NCI-H2029 treated with DMSO at 0.1 percent for 48 hours (cell line): ENCODE measurements around the gene SMAD7.
A peak's percentile ranks its signal among the peaks of the same experiment; 100 is the strongest.

ENCODE experiments used
- DNase-seq: peaks from one replicate; lab custom pipeline; 2025; lab: John Stamatoyannopoulos, UW

The SMAD7 gene

DNA sequence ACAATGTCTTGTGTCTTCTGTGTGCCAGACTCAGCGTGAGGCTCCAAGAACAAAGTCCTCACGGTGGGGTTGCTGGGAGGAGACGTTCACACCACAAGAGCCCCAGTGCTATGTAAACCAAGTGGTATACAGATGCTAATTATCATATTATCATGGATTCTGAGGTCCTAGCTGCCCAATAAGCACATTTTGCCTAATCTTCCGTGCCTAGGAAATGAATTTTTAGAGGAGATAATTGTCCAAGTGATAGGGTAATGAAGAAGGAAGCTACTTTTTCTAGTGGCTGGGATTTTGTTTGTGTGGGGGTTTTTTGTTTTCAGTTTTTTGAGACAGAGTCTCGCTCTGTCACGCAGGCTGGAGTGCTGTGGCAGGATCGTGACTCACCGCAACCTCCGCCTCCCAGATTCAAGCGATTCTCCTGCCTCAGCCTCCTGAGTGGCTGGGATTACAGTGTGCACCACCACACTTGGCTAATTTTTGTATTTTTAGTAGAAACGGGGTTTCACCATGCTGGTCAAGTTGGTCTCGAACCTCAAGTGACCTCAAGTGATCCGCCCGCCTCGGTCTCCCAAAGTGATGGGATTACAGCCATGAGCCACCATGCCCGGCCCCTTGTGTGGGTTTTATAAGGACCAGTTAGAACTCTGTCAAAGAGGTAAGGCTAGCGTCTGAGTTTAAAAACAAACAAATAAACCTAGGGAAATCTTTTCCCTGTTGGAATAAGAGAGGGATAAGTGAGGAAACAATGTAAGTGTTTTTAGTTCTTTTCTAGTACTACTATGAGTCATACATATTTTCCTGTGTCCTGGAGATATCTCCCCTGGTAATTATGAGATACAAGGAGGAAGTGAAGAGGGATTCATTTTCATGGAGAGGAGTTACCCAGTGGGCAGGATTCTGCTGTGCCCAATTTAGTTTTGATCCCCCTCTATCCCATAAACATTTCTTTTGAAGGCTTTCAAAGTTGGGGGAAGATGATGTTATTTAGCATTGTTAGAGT lies 9.5 kb upstream of the SMAD7 start:
- no peak for DNase-seq

DNA sequence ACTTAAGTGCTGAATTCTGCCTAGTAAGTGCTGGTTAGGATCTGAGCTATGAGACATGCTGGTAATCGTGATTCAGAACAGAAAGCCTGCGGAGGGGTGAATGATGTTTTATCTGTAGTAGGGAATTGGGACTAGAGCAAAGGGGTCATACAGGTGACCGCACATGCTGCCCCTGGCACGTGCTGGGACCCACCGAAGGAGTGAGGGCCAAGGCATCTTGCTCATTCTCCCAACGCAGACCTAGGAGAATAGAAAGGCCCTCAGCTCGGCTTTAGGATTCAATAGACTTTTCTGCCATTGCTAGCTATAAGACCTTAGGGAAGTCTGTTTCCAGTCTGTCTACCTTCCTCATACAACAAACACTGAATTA lies 8.8 kb upstream of the SMAD7 start:
- DNase-seq = no peak

DNA sequence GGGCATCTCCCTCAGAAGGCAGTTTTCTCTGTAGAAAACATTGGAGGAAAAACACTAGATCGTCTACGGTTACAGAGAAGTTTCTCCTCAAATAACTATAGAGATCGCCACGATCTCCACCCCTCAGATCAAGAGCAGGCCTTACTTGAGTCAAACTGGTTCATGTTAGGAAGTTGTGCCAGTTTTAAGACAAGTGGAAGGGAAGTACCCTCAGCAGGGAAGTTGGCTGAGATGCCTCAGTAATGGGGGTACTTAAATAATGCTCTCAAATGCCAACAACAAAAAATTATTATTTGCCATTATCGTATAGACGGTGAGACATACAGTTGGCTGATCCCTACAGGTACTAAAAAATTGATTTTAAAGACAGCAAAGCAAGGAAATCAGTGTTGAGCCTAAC lies 8.2 kb upstream of the SMAD7 start:
- no peak for DNase-seq

DNA sequence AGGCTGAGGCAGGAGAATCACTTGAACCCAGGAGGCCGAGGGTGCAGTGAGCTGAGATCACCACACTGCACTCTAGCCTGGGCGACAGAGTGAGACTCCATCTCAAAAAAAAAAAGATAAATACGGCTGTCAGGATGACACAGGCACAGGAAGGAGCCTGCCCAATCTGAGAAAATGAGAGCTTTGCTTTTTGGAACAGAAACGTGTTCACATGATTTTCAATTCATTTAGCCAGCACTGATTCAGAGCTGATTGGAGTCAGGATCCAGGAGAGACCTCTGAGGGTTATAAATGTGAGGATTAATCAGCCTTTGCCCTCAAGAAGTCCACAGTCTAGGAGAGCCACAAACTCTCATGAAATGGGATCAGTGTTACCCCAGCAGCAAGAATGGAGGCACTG lies 6.9 kb upstream of the SMAD7 start:
- DNase-seq = no peak

DNA sequence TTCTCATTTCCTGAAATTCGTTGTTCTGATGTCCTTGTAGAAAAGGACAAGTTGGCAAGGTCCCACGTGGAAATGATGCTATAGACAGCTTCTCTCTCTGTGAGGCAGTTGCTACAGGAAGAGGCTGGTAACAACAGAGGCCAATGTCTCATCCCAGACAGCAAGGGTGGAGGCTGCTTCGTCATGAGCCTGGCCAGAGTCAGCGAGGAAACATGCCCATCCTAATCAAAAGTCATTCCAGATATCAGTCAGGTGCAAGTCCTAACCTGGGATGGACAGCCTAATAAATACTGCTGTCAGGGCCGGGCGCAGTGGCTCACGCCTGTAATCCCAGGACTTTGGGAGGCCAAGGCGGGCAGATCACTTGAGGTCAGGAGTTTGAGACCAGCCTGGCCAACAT lies 6.4 kb upstream of the SMAD7 start:
- no peak for DNase-seq

DNA sequence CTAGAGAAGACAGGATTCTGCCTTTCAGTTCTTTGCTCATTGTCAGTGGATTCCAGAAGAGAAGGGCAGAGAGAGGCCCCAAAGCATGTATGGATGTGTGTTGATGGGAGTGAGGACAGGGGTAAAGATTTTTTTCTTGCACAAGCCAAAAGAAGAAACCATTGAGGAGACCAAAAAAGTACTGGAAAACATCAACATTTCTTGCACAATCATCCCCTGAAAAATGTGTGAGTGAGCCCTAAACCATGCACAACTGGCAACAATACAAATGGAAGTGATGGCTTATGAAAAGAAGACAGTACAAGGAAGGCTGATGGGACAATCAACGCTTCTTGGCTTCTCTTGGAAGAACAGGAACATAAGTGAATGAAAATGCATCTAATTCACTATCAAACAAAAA lies 5.6 kb upstream of the SMAD7 start:
- DNase-seq = no peak

DNA sequence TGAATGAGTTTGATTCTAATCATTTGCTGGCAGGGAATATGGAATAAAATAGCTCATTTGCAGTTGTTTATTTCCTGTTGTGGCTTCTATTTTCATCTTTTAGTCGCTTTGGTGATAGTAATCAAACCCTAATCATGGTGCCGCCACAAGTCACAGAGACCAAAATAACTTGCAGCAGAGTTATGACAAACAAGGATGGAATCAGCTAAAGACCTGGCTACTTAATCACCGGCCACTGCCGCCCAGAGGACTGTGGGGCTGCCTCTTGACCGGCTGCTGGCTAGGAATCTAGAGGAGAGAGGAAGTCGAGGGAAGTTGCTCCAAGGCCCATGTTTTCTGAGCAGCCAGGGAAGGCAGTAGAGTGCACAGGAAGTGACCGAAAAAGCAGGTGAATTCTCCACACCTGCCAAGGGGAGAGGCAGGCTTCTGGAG lies 5.1 kb upstream of the SMAD7 start:
- no peak for DNase-seq

DNA sequence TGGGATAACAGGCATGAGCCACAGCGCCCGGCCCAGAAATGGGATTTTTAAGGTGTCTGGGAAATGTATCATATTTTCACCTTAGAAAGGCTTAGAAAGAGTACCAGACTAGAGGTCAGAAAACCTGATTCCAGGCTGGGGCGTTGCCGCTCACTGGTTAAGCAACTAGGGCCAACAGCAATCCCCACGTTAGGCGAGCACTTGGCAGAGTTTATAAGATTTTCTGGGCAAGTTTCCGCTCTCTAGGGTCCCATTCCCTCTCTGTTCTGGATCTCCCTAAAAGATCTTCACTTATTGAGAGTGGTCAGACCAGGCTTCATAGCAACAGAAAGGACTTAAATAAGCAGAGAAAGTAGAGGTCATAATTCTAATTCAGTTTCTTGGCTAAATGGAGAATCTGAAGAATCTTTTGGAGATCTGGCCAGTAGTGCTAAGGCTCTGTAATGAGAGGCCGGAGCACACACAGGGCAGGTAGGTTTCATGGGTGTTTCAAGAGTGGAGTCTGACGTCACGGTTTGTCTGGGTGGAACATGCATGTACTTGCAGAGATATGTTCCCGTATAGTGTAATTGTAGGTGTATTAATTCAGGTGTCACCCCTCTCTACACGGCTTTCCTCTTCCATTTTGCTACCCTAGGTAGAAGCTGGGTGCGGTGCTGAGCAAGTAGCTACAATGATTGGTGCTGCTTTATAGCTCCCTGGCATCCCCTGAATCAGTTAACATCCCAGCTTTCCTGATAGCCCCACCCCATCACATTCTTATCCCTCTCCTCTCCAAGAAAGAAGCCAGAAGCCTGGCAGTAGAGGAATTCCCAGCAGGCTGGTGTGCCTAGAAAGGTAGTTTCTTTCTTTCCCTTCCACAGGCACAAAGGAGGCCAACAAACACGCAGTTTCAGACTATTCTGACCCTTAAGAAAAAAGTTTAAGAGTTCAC lies 4.4 kb upstream of the SMAD7 start:
- no peak for DNase-seq

DNA sequence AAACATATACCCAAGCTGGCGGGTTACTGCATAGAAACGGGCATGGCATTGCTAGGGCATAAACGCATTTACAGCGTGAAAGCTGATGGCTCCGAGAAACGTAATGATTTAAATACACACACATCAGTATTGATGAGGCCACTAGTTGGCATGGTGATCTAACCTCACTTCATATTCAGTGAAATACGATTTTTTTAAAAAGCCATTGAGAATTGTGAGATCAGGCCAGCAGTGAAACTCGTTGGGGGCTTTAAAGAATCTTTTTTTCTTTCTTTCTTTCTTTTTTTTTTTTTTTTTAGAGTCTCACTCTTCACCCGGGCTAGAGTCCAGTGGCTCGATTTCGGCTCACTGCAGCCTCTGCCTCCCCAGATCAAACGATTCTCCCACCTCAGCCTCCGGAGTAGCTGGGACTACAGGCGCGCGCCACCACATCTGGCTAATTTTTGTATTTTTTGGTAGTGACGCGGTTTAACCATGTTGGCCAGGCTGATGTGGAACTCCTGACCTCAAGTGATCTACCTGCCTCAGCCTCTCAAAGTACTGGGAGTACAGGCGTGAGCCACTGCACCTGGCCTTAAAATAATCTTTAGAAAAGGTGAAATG lies 2.4 kb upstream of the SMAD7 start:
- no peak for DNase-seq

DNA sequence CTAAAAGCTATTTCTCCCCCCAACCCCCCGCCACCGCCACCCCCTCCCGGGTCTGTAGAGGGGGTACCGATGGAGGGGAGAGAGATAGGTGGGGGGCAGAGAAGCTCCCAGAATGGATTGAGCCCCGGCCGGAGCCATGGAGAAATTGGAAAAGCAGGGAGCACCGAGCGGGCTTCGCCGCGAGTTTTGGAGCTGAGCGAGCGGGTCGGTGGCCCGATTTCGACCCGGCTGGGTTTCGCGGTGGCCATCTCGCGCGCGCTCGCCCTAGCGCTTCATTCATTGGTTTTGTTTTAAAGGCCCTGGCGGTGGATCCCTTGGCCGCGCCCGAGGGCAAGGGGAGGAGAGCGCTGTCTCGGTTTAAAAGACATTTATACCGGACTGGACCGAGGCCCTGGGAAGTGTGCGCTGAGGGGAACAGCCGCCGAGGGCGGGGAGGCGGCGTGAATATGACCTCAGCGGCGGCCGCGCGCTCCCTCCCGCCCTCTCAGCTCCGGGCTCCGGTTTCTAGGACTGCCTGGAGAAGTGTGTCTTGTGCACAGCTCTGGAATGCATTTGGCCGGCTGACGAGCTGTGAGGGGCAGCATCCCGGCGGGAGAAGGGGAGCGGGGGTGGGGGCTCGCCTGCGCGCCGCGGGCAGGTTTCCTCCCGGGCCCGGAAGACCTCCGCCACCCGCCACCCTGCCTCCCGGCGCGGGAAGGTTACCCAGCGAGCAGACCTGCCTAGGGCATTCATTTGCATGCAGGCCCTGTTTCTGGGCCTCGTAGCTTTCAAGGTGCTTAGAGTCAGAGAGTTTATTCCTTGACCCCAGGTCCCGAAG lies 1.7 kb upstream of the SMAD7 start:
- peak; percentile 44 for DNase-seq

DNA sequence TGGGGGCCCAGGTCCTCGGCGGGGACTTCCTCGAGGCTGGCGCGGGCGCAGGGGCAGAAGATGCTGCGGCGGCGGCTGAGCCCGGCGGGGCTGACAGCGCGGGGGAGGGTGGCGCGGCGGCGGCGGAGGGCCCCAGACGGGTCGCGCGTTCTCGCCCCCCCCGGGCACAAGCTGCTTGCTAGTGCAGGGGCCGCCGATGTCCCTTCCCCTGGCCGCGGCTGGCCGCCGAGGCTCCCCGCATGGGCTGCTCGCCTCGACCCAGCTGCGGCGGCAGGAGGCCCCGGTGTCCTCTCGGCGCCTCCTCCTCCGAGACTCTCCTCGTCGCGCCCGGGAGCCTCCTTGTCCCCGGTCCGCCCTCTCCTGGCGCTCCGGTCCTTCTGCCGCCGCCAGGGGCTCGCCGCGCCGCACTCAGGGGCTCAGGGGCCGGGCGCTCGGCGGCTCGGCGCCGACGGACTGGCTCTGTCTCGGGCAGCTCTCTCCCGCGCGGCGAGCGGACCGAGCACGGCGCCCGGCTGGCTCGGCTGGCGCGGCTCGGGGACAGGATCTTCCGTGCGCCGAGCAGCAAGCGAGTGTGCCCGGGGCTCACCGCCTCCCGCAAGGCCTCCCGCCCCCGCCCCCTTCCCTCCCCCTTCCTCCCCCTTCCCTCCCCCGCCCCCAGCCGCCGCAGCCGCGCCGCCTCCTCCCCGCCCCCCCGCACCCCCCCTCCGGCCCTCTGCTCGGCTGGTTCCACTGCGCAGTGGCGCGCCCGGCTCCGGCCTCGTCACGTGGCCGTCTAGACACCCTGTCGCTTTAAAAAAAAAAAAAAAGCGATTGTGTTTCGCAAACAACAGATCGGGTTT lies 902 bp upstream of the SMAD7 start:
- no peak for DNase-seq

DNA sequence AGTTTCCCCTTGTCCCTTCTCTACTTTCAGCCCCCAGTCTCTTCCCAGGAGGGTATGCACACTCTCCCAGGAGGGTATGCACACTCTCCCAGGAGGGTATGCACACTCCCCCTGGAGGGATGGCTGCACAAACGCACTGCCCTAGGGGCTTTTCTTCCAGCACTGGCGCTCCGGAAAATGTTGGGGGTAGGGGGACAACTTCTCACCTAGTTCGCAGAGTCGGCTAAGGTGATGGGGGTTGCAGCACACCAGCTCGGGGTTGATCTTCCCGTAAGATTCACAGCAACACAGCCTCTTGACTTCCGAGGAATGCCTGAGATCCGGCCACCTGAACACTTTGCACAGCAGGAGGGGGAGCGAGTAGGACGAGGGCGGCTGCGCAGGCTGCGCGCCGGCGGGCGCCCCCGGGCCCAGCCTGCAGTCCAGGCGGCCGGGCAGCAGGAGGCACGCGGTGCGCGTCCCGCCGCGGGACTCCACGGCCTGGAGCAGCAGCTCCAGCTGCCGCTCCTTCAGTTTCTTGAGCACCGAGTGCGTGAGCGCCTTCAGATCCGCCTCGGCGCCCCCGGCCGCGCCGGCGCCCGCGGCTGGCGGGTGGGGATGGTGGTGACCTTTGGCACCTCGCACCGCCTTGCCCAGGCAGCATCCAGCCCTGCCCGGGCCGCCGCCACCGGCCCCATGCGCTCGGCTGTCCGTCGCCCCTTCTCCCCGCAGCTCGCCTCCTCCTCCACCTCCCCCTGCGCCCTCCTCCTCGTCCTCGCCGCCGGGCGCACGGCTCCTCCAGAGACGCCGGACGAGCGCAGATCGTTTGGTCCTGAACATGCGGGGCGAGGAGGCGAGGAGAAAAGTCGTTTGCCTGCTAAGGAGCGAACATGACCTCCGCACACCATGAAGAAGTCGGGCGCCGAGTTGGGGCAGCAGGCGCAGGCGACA lies 894 bp downstream of the SMAD7 start:
- no peak for DNase-seq

DNA sequence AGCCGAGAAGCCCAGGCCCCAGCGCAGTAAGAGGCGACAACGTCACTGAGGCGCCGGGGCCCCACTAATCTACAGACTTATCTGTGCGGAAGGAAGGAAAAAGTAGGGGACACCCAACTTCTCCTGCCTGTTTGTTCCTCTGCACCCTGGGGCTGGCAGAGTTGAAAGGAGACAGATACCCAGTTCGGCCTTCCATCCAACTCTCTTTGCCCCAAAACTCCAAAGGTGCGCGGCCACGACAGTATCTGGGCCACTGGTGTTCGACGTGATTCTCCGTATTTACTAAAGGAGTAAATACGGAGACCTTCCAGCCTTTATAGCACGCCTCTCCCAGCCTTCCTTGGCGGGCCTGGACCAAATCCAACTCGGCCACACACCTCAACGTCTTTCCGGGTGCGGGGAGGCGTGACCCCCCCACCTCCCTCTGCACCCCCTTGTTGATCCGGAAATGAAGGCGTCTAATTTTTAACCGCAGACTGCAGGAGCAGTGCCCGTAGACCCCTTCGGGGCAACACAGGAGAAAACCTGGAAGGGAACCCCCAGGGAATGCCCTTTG lies 1.6 kb downstream of the SMAD7 start:
- DNase-seq = no peak

DNA sequence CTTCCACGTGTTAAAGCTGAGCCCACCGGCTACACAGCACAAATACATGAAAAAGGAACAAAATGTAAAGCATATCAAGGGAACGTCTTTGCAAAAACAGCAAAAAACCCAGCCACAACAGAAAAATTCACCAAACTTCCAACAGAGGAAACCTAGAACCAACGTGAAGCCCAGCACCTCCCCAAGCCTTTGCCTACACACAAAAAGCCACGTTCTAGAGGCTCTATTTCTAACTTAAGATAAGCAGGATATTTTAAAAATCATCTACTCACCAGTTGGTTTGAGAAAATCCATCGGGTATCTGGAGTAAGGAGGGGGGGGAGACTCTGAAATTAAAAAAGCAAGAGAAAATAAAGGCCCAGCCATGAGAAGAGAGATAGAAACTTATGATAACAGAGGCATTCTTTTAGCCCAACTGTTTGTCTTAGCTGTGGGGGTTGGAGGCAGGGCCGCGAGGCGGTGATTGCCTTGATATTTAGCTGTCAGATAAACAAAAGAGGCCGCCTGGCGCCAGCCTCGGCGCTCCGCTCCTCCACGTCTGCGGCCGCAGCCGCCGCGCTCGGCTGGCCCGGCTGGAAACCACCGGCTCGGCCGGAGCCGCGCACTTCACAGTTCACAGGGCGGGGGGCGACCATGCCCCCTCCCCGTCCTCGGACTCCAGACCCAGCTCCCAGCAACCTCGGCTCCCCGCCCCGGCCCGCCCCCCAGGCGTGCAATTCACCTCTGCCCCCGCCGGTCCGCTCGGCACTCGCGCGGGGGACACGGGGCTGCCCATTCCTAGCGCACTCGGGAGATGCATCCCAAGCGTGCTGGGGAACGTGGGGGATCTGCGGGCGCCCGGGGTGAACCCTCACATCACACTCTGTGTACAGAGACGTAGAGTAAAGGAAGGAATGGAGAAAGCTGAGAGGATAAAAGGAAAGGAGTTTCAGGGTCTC lies 2.4 kb downstream of the SMAD7 start:
- no peak for DNase-seq

DNA sequence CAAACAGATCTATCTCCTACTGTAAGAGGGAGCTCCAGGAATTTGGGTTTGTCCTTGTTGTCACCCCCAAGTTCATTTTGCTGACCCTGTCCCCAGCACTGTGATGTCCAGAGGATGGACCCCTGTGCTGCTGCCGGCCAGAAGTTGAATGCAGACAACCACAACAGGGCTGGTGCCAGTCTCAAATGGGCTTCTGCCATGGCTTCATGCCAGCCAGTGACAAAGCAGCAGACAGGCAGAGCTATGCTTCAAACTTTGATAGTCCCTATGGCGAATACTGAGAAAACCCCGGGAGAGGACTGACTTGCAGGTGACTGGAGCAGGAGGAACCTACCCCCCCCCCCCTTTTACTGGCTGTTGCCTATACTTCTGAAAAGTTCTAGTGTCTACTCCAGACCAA lies 3.2 kb downstream of the SMAD7 start:
- DNase-seq = no peak

DNA sequence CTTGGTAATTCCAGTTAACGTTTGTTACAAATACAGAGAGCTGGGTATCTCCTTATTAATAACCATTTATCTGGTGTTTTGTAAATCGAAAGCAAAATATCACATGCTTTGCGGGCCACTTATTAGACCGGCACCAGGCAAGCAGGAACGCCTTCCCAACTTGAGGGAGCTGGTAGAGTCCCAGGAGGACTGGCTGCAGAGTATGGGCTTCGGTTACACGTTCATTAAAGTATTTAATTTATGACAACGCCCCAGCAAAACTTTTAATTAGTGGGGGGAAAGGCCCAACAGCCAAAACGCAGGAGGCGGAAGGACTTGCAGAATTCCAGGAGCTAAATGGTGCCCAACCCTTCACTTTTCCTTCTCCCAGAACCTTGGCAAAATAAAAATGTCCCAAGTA lies 3.7 kb downstream of the SMAD7 start:
- no peak for DNase-seq

DNA sequence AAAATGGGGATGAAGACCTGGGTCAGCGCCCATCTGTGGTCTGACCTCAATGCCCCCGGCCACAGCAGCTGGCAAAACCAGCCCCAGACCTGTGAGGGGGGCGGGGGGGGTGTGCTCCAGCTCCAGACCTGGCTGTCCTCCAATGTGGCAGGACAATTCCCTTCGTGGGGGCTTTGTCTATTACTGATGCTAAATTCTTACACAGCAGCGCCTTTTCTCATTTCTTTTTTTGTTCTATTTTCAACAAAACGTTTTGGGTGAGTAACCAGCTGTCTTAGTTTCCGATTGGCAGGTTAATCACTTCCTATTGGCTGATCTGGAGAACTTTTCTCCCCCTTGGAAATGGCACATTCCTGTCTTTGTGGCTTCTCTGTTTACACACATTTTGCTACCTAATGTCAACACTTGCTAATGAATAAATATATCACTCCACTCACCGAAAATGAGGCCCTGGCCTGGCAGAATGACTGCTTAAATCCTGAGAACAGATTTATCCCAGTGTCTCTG lies 4.4 kb downstream of the SMAD7 start:
- peak; percentile 68 for DNase-seq

DNA sequence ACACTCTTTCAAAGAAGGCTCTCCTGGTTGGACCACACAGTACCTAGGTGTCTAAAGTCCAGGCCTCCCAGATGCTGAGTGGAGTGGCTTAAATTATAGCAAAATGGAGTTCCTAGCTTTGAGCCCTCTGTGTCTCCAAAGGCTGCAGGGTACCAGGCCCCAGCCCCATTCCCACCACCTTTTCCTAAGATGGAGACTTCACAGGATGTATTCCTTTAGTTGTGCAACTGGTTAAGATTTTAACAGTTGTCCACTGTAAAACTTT lies 4.9 kb downstream of the SMAD7 start:
- DNase-seq = no peak
